ENCODE results near the gene FBXO41.

Gene FBXO41, protein sequence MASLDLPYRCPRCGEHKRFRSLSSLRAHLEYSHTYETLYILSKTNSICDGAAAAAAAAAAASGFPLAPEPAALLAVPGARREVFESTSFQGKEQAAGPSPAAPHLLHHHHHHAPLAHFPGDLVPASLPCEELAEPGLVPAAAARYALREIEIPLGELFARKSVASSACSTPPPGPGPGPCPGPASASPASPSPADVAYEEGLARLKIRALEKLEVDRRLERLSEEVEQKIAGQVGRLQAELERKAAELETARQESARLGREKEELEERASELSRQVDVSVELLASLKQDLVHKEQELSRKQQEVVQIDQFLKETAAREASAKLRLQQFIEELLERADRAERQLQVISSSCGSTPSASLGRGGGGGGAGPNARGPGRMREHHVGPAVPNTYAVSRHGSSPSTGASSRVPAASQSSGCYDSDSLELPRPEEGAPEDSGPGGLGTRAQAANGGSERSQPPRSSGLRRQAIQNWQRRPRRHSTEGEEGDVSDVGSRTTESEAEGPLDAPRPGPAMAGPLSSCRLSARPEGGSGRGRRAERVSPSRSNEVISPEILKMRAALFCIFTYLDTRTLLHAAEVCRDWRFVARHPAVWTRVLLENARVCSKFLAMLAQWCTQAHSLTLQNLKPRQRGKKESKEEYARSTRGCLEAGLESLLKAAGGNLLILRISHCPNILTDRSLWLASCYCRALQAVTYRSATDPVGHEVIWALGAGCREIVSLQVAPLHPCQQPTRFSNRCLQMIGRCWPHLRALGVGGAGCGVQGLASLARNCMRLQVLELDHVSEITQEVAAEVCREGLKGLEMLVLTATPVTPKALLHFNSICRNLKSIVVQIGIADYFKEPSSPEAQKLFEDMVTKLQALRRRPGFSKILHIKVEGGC

DNA sequence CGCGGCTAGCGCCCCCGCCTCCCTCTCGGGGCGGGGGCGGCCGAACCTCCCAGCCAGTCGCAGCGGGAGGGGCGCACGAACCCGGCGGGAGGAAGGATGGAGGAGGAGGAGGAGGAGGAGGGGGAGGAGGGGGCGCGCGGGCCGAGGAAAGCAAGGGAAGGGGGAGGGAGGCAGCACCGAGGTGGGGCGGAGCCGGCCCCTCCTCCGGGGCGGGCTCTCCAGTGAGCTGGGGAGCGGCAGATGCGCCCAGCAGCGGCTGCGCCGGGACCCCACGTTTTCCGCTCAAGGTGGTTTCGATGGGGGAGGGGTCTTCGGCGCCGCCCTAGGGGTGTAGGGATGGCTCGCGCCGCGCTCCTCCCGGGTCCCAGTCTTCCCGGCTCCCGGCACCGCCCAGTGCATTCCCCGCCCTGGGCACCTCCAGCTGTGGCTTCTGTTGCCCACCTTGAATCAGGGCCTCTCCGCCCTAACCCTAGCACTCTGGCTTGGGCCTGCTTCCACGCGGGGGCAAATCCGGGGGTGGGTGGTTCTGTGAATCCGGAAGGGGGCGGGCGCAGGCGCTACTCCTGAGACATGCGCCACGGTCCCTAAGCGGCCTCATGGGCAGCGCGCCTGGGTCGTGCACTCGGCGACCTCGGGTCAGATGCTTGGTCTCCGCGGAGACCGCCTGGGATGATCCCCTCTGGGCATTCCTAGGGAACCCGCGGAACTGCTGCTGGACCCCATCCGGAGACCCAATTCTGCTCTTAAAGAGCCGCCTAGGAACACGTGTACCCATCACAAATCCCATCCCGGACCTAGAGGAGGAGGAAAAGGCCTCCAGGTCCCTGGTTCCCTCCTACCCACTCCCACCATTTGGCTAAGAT, at the start of gene FBXO41:
FBXO41 (minus strand) TSS at position 183 of the 863 bp plus-strand sequence. CDS start 14,848 bp downstream, outside the sequence.
- Histone ChIP-seq H3K27ac (ENCODE audit: low read depth, low read length) (no peak within 1 kb of the TSS), H3K9ac (ENCODE audit: low read length) (no peak within 1 kb of the TSS), H3K4me3 (ENCODE audit: low read length) (peak within 1 kb of the TSS; percentile 69), H3K27me3 (ENCODE audit: control insufficient read depth, insufficient read depth, low read length) (peaks cover 5% of the 10 kb centered on the region), H3K4me1 (ENCODE audit: control insufficient read depth, insufficient read depth, low read length) (peaks cover 2% of the 10 kb centered on the region), H3K36me3 (ENCODE audit: control insufficient read depth, insufficient read depth, low read length) (no peaks in the 10 kb centered on the region)

- no peak overlapping the region for H3K4me3 ChIP-seq (ENCODE audit: low read length)
- H3K27me3 ChIP-seq (ENCODE audit: control insufficient read depth, insufficient read depth, low read length) = no peaks in the 10 kb centered on the region
- no peak overlapping the region for H3K27ac ChIP-seq (ENCODE audit: low read depth, low read length)
- no peak overlapping the region for H3K9ac ChIP-seq (ENCODE audit: low read length)
- no peaks in the 10 kb centered on the region for H3K4me1 ChIP-seq (ENCODE audit: control insufficient read depth, insufficient read depth, low read length)
- no peaks in the 10 kb centered on the region for H3K36me3 ChIP-seq (ENCODE audit: control insufficient read depth, insufficient read depth, low read length)
Observed at GRCh38 chr2:73334045-73334444, 49.8 kb upstream of the FBXO41 start.

DNA sequence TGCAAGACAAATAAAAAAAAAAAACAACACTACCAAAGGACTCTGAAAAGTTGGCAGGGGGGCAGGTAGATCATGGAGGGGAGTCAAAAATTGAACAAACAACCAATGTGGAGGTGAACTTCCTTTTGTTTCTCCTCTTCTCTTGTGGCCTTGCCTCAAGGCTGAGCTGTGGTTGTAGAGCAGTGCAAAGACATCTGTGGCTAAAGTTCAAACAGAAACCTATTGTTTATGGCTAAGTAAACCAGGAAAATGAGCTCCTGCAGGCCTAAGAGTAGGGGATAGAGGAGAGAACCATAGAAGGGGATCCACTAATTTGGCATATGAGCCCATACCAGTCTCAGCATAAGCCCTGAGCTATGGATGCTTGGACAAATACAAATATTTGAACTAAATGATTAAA, 49.3 kb upstream of the FBXO41 start:
- no peaks in the 10 kb centered on the region for H3K27me3 ChIP-seq (ENCODE audit: control insufficient read depth, insufficient read depth, low read length)
- H3K9ac ChIP-seq (ENCODE audit: low read length) = no peak overlapping the region
- H3K36me3 ChIP-seq (ENCODE audit: control insufficient read depth, insufficient read depth, low read length) = no peaks in the 10 kb centered on the region
- no peak overlapping the region for H3K27ac ChIP-seq (ENCODE audit: low read depth, low read length)
- no peaks in the 10 kb centered on the region for H3K4me1 ChIP-seq (ENCODE audit: control insufficient read depth, insufficient read depth, low read length)
- H3K4me3 ChIP-seq (ENCODE audit: low read length) = no peak overlapping the region

DNA sequence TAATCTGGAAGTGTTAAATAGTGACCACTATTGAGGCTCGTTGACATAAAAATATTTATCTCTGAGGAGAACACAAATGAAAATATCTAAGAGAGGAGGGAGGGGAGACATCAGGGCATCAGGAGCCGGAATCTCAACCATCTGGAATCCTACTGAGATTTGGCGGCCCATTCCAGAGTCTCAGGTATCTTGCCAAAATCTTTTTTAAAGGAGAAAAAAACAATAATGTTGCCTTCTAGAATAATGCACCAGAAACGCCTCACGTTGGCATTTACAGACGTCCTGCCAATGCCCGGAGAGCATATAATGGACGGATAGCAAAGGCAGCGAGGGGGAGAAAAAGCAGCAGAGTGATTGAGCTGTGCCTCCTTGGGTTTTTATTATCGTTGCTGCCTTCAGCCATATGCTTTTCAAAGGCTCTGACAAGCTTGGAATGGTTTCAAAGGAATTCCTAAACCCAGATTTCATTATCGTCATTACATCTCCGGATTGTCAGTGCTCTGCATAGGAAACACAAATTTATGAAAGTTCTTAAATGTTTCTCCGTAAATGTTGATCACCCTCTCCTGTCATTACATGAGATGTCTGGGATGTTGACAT, 39.9 kb upstream of the FBXO41 start:
- Histone ChIP-seq H3K27me3 (ENCODE audit: control insufficient read depth, insufficient read depth, low read length) (no peaks in the 10 kb centered on the region), H3K9ac (ENCODE audit: low read length) (no peak overlapping the region), H3K4me3 (ENCODE audit: low read length) (no peak overlapping the region), H3K4me1 (ENCODE audit: control insufficient read depth, insufficient read depth, low read length) (no peaks in the 10 kb centered on the region), H3K36me3 (ENCODE audit: control insufficient read depth, insufficient read depth, low read length) (no peaks in the 10 kb centered on the region), H3K27ac (ENCODE audit: low read depth, low read length) (no peak overlapping the region)

DNA sequence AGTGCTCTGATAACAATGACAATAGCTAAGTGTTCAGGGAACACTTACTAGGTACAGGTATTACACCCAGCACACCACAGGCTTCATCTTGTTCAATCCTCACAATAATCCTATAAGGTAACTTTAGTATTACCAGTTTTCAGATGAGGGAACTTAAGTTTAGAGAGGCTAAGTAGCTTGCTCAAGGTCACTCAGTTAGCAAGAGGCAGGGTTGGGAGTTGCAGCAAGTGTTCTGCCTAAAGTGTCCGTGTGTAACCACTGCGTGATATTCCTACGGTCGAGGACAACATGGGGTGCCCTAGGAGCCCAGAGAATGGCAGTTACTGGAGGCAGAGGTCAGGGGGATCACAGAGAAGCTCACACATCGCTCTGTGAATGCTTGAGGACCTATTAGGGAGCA, 39.3 kb upstream of the FBXO41 start:
- H3K4me3 ChIP-seq (ENCODE audit: low read length) = no peak overlapping the region
- no peaks in the 10 kb centered on the region for H3K27me3 ChIP-seq (ENCODE audit: control insufficient read depth, insufficient read depth, low read length)
- H3K36me3 ChIP-seq (ENCODE audit: control insufficient read depth, insufficient read depth, low read length) = no peaks in the 10 kb centered on the region
- no peaks in the 10 kb centered on the region for H3K4me1 ChIP-seq (ENCODE audit: control insufficient read depth, insufficient read depth, low read length)
- H3K9ac ChIP-seq (ENCODE audit: low read length) = no peak overlapping the region
- no peak overlapping the region for H3K27ac ChIP-seq (ENCODE audit: low read depth, low read length)

- H3K27me3 ChIP-seq (ENCODE audit: control insufficient read depth, insufficient read depth, low read length) = no peaks in the 10 kb centered on the region
- no peak overlapping the region for H3K4me3 ChIP-seq (ENCODE audit: low read length)
- H3K4me1 ChIP-seq (ENCODE audit: control insufficient read depth, insufficient read depth, low read length) = no peaks in the 10 kb centered on the region
- H3K36me3 ChIP-seq (ENCODE audit: control insufficient read depth, insufficient read depth, low read length) = no peaks in the 10 kb centered on the region
- no peak overlapping the region for H3K9ac ChIP-seq (ENCODE audit: low read length)
- H3K27ac ChIP-seq (ENCODE audit: low read depth, low read length) = no peak overlapping the region
Observed at GRCh38 chr2:73314441-73314840, 30.2 kb upstream of the FBXO41 start.

DNA sequence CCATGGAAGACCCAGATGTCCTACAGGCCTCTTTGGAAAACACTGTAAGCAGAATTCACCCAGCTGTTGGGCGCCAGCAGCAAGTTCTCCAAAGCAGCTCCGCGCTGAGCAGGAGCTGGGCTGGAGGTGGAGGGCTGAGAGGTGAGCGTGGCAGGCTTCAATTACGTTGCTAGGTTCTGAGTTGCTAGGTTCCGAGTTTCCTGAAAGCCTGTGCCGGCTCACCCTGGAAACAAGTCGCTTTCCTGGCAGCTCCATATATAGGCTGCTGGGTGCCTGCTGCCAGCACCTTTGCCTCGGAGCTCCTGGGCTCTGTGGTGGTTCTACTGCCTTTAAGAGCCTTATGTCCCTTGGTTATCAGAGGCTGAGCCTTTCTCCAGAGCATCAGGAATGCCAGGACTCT, 23.4 kb upstream of the FBXO41 start:
- Histone ChIP-seq H3K27ac (ENCODE audit: low read depth, low read length) (no peak overlapping the region), H3K9ac (ENCODE audit: low read length) (no peak overlapping the region), H3K27me3 (ENCODE audit: control insufficient read depth, insufficient read depth, low read length) (no peaks in the 10 kb centered on the region), H3K4me1 (ENCODE audit: control insufficient read depth, insufficient read depth, low read length) (no peaks in the 10 kb centered on the region), H3K4me3 (ENCODE audit: low read length) (no peak overlapping the region), H3K36me3 (ENCODE audit: control insufficient read depth, insufficient read depth, low read length) (no peaks in the 10 kb centered on the region)

DNA sequence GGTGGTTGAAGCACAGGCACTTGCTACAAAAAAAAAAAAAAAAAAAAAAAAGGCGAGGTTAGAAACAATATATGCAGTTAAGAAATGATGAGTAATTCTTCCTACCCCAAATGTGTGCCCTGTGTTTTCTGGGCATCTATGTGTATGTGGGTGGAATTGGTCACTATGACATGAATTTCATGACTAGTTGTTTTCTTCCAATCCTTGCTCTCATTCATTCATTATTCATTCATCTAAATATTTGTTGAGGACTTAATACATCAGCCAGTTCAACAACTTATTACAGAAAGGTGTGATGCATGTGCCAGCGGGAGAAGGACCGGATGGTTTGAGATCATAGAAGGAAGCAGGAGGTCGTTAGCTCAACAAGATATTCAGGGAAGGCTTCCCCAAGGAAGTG, 17.4 kb upstream of the FBXO41 start:
- no peak overlapping the region for H3K9ac ChIP-seq (ENCODE audit: low read length)
- H3K4me3 ChIP-seq (ENCODE audit: low read length) = no peak overlapping the region
- no peak overlapping the region for H3K27ac ChIP-seq (ENCODE audit: low read depth, low read length)
- peaks cover 3% of the 10 kb centered on the region for H3K27me3 ChIP-seq (ENCODE audit: control insufficient read depth, insufficient read depth, low read length)
- no peaks in the 10 kb centered on the region for H3K4me1 ChIP-seq (ENCODE audit: control insufficient read depth, insufficient read depth, low read length)
- no peaks in the 10 kb centered on the region for H3K36me3 ChIP-seq (ENCODE audit: control insufficient read depth, insufficient read depth, low read length)

DNA sequence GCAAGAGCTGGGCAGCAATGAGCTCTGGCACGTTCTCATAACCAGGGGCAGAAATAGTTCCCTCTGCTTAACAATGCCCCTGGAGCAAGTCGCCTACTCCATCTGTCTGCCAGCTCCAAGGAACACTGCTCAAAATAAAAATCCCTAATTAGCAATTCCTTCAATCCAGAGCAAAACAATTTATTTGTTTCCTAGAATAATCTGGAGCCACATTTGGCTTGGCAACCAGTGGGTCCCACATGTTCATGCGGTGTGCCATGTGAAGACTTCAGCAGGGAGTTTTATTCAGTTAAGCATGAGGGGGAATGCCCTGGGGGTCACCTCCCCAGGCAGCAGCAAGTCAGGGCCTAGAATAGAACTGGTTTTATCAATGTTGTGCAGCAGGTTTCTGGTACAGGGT, 16.6 kb upstream of the FBXO41 start:
- H3K9ac ChIP-seq (ENCODE audit: low read length) = no peak overlapping the region
- no peaks in the 10 kb centered on the region for H3K36me3 ChIP-seq (ENCODE audit: control insufficient read depth, insufficient read depth, low read length)
- peaks cover 5% of the 10 kb centered on the region for H3K27me3 ChIP-seq (ENCODE audit: control insufficient read depth, insufficient read depth, low read length)
- no peaks in the 10 kb centered on the region for H3K4me1 ChIP-seq (ENCODE audit: control insufficient read depth, insufficient read depth, low read length)
- H3K27ac ChIP-seq (ENCODE audit: low read depth, low read length) = no peak overlapping the region
- no peak overlapping the region for H3K4me3 ChIP-seq (ENCODE audit: low read length)

DNA sequence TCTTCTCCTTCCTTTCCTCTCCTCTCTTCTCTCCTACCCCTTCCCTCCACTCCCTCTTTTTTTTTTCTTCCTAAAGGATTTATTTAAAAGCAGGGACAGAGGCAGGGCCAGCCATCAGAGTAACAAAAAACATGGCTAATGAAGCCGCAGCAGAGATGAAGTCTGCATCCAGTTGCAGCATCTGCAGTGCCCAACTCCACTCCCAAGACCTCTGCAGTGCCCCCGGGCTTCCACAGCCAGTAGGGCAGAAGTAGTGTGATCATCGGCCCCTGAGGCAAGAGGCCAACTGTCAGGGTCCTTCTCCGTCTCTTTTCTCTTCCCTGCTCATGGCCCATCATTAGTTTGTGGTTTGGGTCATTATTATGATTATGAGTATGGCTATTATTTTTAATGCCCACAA, 13.3 kb upstream of the FBXO41 start:
- no peaks in the 10 kb centered on the region for H3K36me3 ChIP-seq (ENCODE audit: control insufficient read depth, insufficient read depth, low read length)
- H3K4me1 ChIP-seq (ENCODE audit: control insufficient read depth, insufficient read depth, low read length) = no peaks in the 10 kb centered on the region
- H3K4me3 ChIP-seq (ENCODE audit: low read length) = no peak overlapping the region
- H3K27me3 ChIP-seq (ENCODE audit: control insufficient read depth, insufficient read depth, low read length) = peaks cover 24% of the 10 kb centered on the region
- H3K9ac ChIP-seq (ENCODE audit: low read length) = no peak overlapping the region
- no peak overlapping the region for H3K27ac ChIP-seq (ENCODE audit: low read depth, low read length)

DNA sequence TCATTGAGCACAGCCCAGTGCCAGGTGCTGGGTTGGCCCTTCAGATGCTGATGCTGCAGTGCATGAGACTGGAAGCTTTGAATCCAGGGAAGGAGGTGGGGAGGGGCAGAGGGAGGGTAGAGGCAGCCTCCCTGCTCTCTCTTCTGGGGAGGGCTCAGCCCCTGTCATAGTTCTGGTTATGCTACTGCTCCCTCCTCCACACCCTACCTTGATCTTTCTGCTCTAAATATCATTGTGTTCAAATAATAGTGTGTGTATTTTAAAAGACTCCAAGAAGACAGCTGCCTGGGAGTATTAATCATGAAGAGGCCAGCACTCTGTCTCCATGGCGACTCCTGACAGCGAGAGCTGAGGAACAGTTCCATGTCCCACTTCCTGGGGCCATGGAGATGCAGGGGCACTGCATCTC, 12.9 kb upstream of the FBXO41 start:
- Histone ChIP-seq H3K27ac (ENCODE audit: low read depth, low read length) (no peak overlapping the region), H3K27me3 (ENCODE audit: control insufficient read depth, insufficient read depth, low read length) (peaks cover 28% of the 10 kb centered on the region)

More for the DNA sequence above, 12.9 kb upstream of the FBXO41 start:
- Histone ChIP-seq H3K36me3 (ENCODE audit: control insufficient read depth, insufficient read depth, low read length) (no peaks in the 10 kb centered on the region), H3K9ac (ENCODE audit: low read length) (no peak overlapping the region), H3K4me1 (ENCODE audit: control insufficient read depth, insufficient read depth, low read length) (no peaks in the 10 kb centered on the region), H3K4me3 (ENCODE audit: low read length) (no peak overlapping the region)
